ENCODE results near the gene TCAF1. TPM values are rescaled to one million over a fixed set of nuclear protein-coding genes. Genes with fewer than 3 reads are reported as not detected.
"Not testable (repeated sequence)": the region's sequence is repeated elsewhere in the genome, so short reads cannot be mapped to it uniquely, and the experiment has no call there.

TCAF1 gene
- total RNA-seq, 1 donor from 2014 or later = 18.4 TPM

DNA sequence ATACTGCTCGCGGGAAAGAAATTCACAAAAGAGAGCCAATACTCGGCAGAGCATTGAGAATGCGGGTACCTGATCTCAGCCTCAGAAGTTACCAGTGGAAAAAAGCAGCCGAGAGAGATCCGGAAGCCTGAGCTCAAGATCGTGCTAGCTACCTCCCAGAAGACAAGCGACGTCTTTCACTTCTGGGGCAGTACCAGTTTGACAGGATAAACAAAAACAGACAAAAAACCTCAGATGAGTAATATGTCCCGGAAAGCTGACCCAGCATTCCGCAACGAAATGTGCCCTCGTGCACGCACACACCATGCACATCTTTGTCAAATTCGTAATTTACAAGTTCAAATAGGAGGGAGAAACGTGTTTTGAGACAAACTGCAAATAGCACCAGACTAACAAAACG lies 65.9 kb downstream of the TCAF1 start:
- peak overlapping the region; percentile 69 for H3K27ac Mint-ChIP-seq
- H3K9me3 Mint-ChIP-seq; H3K4me3 Mint-ChIP-seq (ENCODE audit: low read depth); intact Hi-C loops (cut with micrococcal nuclease); H3K36me3 Mint-ChIP-seq (ENCODE audit: low read depth); H3K27me3 Mint-ChIP-seq (ENCODE audit: low read depth); DNase-seq (ENCODE audit: low spot score); H3K4me1 Mint-ChIP-seq (ENCODE audit: low read depth): not testable (repeated sequence)

DNA sequence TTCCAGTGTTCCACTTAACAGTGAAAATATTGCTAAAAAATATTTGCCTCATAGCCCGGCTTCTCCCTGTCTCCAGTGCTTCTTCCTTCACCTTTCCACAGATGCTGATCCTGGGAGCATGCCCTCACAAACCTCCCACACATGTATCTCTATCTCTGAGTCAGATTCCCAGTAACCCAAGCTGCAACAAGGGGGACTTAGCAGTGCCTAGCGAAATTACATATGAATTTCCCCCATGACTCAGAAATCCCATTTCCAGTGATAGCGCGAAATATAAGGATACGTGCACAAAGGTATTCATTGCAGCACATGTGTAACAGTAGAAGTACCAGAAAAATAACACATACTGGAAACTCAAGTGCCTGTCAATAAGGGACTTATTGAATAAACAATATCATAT lies 75.4 kb downstream of the TCAF1 start:
- H3K4me1 Mint-ChIP-seq (ENCODE audit: low read depth); intact Hi-C loops (cut with micrococcal nuclease); DNase-seq (ENCODE audit: low spot score); H3K36me3 Mint-ChIP-seq (ENCODE audit: low read depth); H3K27me3 Mint-ChIP-seq (ENCODE audit: low read depth); H3K9me3 Mint-ChIP-seq; H3K27ac Mint-ChIP-seq; H3K4me3 Mint-ChIP-seq (ENCODE audit: low read depth): not testable (repeated sequence)

DNA sequence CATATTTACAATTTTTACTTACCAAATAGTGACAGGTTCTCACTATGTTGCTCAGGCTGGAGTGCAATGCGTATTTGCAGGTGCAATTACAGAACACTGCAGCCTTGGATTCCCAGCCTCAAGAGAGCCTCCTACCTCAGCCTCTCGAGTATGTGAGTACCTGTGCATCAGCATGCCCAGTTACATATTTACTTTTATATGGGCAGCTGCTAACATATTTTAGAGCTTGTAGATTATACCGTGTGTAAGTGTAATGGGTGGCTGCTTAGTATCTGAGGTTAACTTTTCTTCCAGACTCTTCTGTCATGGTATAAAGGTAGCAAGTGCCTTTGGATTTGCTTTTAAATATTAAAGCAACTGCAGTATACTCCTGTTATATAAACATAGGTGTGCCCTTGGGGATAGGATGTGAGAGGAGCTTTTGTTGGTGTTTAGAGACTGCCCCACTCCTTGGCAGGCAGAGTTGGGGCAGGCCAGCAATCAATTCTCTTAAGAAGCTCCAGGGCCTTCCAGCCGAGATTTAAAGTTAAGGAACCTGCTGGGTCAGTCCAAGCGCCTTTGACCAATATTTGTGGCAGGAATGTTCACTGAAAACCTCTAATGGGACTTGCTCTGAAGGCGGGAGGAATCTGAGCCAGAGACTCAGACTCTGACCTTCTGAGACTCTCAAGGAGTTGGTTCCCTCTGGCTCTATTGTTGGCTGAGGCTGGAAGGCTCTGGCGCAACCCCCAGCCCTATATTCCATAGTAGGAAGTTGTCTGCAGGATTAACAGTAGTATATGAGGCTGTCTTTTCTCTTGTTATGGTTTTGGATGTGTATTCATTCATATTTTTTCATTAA lies 77.5 kb downstream of the TCAF1 start:
- H3K27ac Mint-ChIP-seq; H3K9me3 Mint-ChIP-seq; H3K4me1 Mint-ChIP-seq (ENCODE audit: low read depth); intact Hi-C loops (cut with micrococcal nuclease); H3K4me3 Mint-ChIP-seq (ENCODE audit: low read depth); H3K36me3 Mint-ChIP-seq (ENCODE audit: low read depth); H3K27me3 Mint-ChIP-seq (ENCODE audit: low read depth); DNase-seq (ENCODE audit: low spot score): not testable (repeated sequence)

DNA sequence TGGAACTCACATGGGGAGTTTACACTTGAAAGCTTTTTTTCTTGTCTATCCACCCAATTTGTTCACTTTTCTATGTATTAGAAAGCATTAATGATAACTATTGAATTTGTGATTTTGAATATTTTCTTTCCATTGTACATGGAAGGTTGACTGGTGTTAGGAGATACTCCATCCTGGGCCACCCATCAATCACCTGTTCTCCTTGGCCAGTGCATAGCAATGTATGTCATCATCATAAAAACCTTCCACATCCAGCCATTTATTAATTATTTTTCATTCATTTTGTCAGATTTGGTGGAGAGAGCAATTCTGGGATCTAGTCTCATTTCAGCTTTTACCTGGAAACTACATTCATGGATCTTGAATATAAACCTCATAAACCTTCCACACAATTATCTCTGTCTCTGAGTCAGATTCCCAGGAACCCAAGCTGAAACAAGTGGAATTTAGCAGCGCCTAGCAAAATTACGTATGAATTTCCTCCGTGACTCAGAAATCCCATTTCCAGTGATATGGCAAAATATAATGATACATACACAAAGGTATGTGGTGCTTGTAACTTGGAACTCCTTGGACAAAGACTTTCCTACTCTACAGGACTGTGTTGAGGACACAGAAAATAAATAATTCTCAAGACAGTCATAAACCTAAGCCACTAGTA lies 78.2 kb downstream of the TCAF1 start:
- DNase-seq (ENCODE audit: low spot score); H3K27ac Mint-ChIP-seq; H3K4me1 Mint-ChIP-seq (ENCODE audit: low read depth); H3K4me3 Mint-ChIP-seq (ENCODE audit: low read depth); intact Hi-C loops (cut with micrococcal nuclease); H3K27me3 Mint-ChIP-seq (ENCODE audit: low read depth); H3K9me3 Mint-ChIP-seq; H3K36me3 Mint-ChIP-seq (ENCODE audit: low read depth): not testable (repeated sequence)

DNA sequence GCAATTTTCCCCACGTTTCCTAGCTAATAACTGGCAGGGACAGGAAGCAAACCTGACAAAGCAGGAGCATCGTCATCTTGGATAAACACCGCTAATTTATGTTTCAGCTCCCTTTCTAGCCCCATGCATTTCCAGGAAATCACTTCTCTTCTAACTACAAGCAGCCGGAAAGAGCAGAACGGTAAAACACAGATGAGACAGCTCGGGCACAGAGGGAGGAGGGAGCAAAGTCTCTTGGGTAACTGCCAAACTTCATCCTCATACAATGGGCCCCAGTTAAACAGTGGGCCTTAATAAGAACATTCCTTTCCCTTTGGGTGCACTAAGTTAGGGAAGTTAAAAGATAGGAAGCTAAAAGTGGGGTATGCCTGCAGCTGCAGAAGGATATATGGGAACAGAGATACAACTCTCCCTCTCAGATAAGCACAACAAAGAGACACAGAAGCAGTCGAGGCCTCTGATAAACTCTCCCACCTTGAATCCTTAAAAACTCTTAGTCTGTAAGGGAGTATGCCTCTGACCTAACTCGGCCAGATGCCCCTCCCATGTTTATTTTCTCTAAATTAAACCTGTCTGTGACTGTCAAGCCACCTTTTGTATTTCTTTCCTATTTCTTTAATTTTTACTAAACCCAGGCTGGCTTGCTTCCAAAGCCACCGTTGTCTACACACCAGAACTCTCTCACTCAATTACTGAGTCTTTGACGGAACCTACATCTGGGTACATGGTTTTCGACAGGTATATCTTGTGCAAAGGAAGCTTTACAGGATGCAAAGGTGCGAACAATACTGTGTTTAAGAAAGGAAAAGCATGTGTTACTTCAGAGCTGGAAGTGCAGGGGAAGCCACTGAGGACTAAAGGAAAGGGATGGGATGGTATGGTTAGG lies 80.3 kb downstream of the TCAF1 start:
- H3K4me1 Mint-ChIP-seq (ENCODE audit: low read depth); H3K4me3 Mint-ChIP-seq (ENCODE audit: low read depth); H3K27ac Mint-ChIP-seq; intact Hi-C loops (cut with micrococcal nuclease); H3K27me3 Mint-ChIP-seq (ENCODE audit: low read depth); H3K9me3 Mint-ChIP-seq; H3K36me3 Mint-ChIP-seq (ENCODE audit: low read depth); DNase-seq (ENCODE audit: low spot score): not testable (repeated sequence)

DNA sequence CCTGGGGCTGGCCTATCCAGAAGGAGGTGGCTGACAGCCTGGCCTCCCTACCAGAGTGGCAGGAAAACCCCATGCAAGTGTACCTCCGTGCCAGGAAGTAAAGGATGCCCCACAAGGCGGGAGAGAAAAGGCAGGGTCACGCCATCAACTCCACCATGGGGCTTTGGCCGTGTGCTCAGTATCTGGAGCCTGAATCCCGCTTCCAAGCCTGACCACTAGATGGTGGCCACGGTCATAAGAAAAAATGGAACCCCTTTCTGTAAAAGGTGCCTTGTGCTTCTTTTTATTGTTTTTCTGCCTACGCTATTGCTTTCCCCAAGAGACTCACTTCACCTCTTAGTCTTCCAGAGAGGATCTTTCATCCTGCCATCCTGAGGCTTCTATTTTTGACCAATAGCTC lies 84.1 kb downstream of the TCAF1 start:
- DNase-seq (ENCODE audit: low spot score); H3K27ac Mint-ChIP-seq: not testable (repeated sequence)

DNA sequence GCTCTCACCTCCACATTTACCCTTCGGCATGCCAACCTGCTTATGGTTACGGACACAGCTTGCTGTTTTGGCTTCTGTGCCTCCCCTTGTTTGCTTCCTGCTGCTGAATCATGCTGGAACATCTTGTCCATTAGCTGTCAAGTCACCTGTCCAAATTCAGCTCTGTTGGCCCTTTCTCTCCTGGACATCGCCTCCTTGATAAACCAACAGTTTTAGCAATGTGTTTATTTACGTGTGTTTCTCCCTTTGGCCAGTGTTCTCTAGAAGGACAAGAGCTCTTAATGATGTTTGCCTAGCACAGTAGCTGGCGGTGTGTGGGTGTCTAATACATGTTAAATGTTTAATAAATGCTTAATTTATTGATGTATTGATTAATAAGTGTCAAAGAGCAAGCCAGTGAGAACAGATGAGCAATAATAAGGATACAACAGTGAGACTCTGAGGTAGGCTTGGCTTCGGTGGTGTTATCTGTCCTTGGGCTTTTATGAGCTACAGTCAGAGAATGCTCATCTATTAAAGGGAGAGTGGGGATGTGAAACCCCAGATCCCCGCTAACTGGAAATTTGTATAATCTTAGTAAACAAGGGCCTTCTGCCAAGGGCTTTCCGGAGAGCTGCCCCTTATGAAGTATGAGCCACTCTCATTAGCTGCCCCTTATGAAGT lies 85.4 kb downstream of the TCAF1 start:
- H3K27me3 Mint-ChIP-seq (ENCODE audit: low read depth); intact Hi-C loops (cut with micrococcal nuclease); H3K27ac Mint-ChIP-seq; H3K4me3 Mint-ChIP-seq (ENCODE audit: low read depth); DNase-seq (ENCODE audit: low spot score); H3K4me1 Mint-ChIP-seq (ENCODE audit: low read depth); H3K36me3 Mint-ChIP-seq (ENCODE audit: low read depth); H3K9me3 Mint-ChIP-seq: not testable (repeated sequence)

More for the DNA sequence above, 84.1 kb downstream of the TCAF1 start:
- H3K4me3 Mint-ChIP-seq (ENCODE audit: low read depth); intact Hi-C loops (cut with micrococcal nuclease); H3K9me3 Mint-ChIP-seq; H3K27me3 Mint-ChIP-seq (ENCODE audit: low read depth); H3K36me3 Mint-ChIP-seq (ENCODE audit: low read depth); H3K4me1 Mint-ChIP-seq (ENCODE audit: low read depth): not testable (repeated sequence)

DNA sequence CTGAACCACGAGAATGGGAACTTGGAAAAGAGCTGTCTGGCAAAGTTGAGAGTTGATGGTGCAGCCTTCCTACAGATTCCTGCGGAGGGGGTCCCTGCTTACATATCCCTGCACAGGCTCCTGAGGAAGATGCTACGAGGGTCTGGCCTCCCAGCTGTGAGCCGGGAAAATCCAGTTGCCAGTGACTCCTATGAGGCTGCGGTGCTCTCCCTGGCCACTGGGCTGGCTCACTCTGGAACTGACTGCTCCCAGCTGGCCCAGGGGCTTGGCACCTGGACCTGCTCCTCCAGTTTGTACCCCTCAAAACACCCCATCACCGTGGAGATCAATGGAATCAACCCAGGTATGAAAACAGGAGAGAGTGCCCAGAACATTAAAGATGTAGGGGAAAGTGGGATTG lies 91.3 kb downstream of the TCAF1 start:
- H3K36me3 Mint-ChIP-seq (ENCODE audit: low read depth); H3K4me3 Mint-ChIP-seq (ENCODE audit: low read depth); H3K27me3 Mint-ChIP-seq (ENCODE audit: low read depth); DNase-seq (ENCODE audit: low spot score); H3K9me3 Mint-ChIP-seq; H3K27ac Mint-ChIP-seq; H3K4me1 Mint-ChIP-seq (ENCODE audit: low read depth); intact Hi-C loops (cut with micrococcal nuclease): not testable (repeated sequence)

DNA sequence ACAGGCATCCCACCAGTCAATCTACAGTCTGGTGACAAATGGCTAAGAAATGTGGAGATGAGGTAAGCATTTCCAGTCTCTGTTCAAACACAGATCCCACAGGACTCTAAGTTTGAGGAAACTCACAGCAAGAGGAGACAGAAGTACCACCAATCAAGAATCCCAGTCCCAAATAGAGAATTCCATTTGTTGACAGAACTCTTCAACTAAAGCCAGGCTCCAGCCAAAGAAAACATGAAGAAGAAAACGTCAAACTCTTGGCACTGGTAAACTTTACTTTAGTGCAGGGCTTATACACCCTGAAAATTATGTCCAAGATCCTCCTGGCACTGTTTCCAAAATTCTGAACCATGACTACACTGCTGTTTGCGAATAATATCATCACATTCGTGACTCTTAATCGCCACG lies 95.3 kb downstream of the TCAF1 start:
- H3K4me1 Mint-ChIP-seq (ENCODE audit: low read depth); H3K4me3 Mint-ChIP-seq (ENCODE audit: low read depth); H3K27ac Mint-ChIP-seq; H3K36me3 Mint-ChIP-seq (ENCODE audit: low read depth); H3K9me3 Mint-ChIP-seq; intact Hi-C loops (cut with micrococcal nuclease); H3K27me3 Mint-ChIP-seq (ENCODE audit: low read depth); DNase-seq (ENCODE audit: low spot score): not testable (repeated sequence)

Other genes with a start within 250 kb of the TCAF1 start
- gene CTAGE6, start 144.5 kb downstream of the TCAF1 start, total RNA-seq = 0.78 and 1.4 TPM in 2 replicates
- not detected in 2 replicates for gene OR2F2, start 33.1 kb upstream of the TCAF1 start, total RNA-seq
- gene OR2F1, start 52.7 kb upstream of the TCAF1 start, total RNA-seq = not detected in 2 replicates
- gene OR6B1, start 98.1 kb upstream of the TCAF1 start, total RNA-seq = not detected in 2 replicates
- gene OR2A5, start 146.8 kb upstream of the TCAF1 start, total RNA-seq = not detected in 2 replicates
- not detected in 2 replicates for gene OR2A25, start 167.6 kb upstream of the TCAF1 start, total RNA-seq
- not detected in 2 replicates for gene OR2A12, start 184.1 kb upstream of the TCAF1 start, total RNA-seq
- gene OR2A2, start 207.4 kb upstream of the TCAF1 start, total RNA-seq = not detected in 2 replicates
- gene OR2A14, start 221.0 kb upstream of the TCAF1 start, total RNA-seq = not detected in 2 replicates

Data from activated T-helper 2 cell treated with anti-CD3 and anti-CD28 coated beads, Interferon-gamma antibody, Interleukin-2, Interleukin-4, amounts not matched to agents 10 μg/mL and 5 μg/mL and 100 μg/mL, durations not matched to agents 14 hours and 24 hours and 36 hours (primary cell).